HCEC 1CT (cell line): ENCODE measurements around the gene ROPN1L.

Experiments used
- DNase-seq: peaks from one replicate; pipeline ENCODE4 v3.0.0-alpha.2; 2017

The ROPN1L gene

DNA sequence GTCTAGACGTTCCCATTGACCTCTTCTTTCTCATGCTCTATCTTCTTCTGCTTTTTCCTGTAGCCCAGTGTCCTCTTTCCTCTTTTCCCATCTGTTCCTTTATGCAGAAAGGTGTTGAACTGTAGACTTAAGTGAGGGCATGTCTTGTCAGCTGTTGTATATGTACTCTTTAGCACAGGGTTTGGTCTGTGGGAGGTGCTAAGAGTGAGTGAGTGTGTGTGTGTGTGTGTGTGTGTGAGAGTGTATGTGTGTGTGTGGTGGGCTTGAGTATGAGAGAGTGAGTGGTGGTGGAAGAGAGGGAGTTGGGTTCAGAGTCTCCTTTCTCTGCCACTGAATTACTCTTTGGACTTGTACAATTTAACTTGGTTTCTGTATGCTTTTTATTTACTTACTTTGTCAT, 10.3 kb upstream of the ROPN1L start:
- DNase-seq = no peak

- DNase-seq = no peak
Observed at GRCh38 chr5:10432059-10433008, 9.3 kb upstream of the ROPN1L start.

DNA sequence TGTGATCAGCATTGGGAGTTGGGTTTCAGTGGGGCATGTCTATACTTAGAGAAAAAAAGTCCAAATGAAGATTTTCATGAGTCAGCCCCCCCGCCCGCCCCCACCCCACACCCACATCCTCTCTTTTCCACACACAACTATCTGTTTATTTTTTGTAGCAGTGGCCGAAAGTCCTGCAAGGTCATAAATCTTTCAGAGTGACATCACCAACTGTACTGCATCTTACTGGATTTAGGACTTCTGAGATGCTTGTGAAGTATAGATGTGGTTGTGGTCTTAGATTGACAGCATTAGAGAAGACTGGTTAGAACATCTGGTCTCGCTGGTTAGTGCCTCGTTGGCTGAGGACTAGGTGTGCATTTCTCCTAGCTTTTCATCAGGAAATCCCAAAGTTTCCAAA, 7.3 kb upstream of the ROPN1L start:
- DNase-seq = peak; percentile 34

- no peak for DNase-seq
Observed at GRCh38 chr5:10438301-10438700, 3.4 kb upstream of the ROPN1L start.

DNA sequence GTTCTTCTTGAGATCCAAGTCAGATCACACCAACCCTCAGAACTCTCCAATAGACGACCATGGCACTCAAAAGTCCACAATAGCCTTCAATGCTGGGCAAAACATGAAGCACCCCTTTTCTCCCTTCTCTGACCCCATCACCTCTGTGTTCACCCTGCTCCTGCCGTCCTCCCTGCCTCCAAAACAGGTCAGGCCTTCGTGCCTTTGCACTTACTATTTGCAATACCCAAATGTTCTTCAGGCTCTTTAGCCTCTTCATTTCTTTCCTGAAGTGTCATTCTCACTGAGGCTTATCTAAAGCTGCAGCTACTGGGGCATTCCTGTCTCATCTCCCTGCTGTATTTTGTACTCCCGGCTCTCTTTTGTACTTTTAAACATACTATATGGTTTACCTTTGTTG, 2.0 kb upstream of the ROPN1L start:
- DNase-seq = no peak

DNA sequence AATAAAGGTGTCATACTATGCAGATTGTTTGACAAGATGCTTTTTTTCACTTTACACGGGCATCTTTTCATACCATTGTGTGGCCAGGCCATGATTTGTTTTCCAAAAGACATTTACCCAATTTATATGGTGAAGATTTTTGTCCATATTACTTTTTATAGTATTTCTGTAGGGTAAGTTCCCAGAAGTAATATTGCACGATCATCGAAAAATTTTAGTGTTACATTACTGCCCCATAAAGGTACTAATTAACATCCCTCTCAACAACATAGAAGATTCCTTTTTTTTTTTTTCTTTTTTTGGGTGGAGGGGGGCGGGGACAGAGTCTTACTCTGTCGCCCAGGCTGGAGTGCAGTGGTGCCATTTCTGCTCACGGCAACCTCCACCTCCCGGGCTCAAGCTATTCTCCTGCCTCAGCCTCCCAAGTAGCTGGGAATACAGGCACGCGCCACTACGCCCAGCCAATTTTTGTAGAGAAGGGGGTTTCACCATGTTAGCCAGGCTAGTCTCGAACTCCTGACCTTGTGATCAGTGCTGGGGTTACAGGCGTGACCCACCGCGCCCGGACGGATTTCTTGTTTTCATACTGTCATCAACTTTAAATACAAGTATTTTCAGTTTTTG, 1.2 kb upstream of the ROPN1L start:
- DNase-seq = no peak

GRCh38 chr5:10441992-10442435, 335 bp downstream of the ROPN1L start:
- DNase-seq = no peak

DNA sequence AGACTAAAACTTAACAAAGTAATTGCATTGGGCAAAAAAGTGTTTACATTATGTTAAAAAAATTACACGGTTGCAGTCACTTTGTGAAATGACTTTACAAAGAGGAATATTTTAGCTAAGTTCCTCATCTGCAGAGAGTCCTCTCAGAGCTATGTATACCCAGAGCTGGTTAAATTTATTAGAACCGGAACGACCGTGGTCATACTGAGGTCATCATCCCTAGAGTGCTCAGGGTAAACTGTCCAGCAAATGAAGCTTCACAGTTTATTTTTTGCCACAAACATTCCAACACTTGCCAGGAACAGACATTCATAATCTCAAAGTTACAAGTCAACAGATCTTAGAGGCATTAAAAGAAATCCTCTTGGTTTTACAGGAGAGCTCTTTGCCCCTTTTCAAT, 897 bp downstream of the ROPN1L start:
- DNase-seq = peak; percentile 26

DNA sequence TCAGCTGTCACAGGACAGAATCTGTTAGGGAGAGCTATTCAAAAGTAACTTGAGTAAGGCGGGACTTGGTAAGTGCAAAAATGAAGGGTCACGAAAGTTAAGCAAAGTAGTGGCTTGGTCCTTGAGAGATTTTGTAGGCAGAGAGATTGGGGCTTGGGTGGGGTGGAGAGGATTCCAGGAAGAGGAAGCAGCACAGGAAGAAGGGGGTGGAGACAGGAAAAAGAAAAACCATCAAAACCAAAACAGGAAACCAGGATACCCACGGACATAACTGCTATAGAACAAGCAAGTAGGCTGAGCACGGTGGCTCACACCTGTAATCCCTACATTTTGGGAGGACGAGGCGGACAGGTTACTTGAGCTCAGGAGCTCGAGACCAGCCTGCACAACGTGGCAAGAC, 3.7 kb downstream of the ROPN1L start:
- no peak for DNase-seq

DNA sequence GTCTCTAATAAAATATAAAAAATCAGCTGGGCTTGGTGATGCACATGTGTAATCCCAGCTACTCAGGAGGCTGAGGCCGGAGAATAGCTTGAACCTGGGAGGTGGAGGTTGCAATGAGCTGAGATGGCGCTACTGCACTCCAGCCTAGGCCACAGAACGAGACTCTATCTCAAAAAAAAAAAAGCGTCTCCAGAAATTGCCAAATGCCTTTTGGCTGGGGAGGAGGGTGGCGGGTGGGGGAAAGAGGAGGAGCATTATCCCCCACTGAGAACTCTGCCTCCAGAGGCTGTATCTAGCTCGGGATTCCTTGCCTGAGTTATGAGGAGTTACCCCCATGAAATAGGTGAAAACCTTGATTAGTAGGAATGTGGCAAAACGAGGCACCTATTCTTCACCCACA, 4.8 kb downstream of the ROPN1L start:
- DNase-seq = no peak

GRCh38 chr5:10447041-10447440, 5.4 kb downstream of the ROPN1L start:
- DNase-seq = no peak

GRCh38 chr5:10448754-10449360, 7.2 kb downstream of the ROPN1L start:
- no peak for DNase-seq

GRCh38 chr5:10451137-10451824, 9.6 kb downstream of the ROPN1L start:
- no peak for DNase-seq

DNA sequence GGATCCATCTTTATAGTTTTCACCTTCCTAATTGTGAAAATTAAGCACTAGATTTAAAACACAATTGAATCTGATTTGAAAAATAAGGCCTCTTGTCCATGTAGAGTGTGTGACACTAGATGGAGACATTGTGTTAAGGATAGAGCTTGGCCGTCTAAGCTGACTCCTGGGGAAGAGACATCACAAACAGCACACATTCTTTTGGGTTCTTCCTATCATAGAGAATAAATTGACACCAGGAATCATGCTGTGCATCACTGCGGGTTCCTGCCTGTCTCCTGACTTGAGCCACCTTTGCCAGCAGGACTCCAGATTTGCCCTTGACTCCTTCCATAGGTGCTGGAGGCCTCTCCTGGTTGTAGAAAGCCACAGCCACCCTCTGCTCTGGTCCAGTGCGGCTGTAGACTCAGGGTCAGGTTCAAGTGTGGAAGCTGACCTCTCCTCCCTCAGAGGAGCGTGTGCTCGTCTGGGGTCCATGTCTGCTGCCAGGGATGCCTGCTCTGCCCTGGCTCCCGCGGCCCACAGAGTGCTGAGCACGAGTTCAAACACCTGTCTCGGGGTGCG, 11.2 kb downstream of the ROPN1L start:
- peak; percentile 79 for DNase-seq

DNA sequence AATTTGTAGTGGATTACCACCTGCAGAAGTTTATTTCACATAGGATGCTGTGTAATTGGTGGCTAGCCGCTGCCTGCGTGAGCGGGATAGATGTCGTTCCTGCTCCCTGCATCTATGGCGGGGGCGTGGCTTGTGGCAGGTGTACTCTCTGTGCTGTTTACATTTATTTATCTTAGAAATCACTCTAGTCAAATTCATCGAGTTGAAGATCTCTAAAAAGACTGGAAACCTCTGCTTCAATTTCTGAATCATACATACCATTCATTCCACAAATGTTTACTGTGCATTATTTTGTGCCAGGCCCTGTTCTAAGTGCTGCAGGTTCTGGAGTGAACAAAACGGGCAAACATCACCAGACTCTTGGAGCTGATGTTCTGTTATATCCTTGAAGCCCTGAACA, 11.9 kb downstream of the ROPN1L start:
- peak; percentile 54 for DNase-seq

- peak; percentile 68 for DNase-seq
Observed at GRCh38 chr5:10454591-10455276, 13.1 kb downstream of the ROPN1L start.

GRCh38 chr5:10455277-10455670, 13.6 kb downstream of the ROPN1L start:
- no peak for DNase-seq

DNA sequence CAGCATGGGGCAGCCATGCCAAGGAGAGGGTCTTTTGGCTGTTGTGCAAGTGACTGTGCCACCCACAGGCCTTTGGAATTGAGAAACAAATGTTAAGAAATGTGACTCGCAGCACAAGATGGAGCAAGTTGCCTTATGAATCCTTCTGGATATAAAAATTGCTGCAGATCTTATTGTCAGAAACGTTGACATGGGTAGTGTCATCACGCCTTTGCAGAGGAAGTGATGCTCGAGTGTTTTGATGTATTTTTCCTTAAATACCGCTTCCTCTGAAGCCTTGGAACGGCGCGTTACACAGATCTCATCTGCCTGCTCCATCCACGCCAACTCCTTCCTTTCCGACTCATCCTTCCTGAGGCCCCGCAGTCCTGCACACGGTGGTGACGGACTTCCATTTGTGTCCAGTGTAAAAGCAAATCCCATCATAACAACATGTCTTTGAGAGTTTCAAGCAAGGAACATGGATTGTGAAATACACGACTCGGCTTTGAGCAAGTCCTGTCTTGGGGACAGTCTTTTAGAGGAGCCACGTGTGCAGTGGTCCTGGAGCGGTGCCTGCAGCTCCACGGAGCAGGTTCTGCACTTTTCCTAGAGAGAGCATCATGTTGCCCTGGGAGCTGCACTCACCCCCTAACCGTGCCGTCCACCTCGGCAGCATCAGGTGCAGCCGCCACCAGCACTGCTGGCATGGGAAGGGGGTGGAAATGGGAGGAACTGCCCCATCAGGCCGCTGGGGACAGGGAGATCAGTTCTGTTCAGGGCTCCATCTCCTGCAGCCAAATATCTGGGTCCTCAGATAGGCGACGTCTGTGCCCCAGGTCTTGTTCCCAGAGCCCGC, 15.1 kb downstream of the ROPN1L start:
- peak; percentile 42 for DNase-seq

DNA sequence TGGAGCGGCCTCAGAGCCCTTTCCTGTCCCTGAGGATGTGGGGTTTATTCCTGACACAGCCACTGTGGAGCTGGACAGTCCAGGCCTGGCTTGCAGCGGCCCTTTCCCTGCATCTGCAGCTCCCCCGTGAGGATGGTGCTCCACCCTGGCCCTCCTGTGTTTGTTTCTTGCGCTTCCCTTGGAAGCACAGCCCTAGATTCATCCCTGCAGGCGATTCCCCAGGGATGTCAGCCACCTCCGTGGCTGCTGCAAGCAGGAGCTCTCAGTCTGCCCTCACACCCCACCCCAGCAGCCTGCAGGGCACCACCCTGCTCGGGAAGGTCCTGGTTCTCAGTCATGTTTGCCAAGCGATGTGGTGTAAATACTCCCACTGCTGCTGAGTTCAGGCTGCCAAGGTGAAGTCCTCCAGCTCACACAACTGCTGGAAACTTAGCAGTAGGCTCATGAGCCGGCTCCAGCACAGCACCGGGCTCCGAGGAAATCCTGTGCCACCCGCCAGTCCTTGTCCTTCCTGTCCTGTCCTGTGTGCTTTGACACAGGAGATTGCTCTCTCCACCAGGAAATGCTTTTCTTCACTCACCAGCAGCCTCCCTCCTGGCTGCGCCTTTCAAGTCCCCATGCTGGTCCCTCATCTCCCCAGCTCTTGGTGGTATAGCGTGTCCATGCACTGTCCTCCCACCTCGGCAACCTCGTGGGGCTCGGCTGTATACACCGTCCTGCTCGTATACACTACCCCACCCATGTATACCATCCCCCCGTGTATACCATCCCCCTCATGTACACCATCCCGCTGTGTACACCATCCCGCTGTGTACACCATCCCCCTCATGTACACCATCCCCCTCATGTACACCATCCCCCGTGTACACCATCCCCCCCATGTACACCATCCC, 16.2 kb downstream of the ROPN1L start:
- no peak for DNase-seq
